Ishikawa (cell line): ENCODE data around the gene SORCS3.

ENCODE experiments used
- CEBPB ChIP-seq: IDR thresholded peaks from 2 replicates; pipeline ENCODE4 v1.6.1; 2012
- EGR1 ChIP-seq: IDR thresholded peaks from 2 replicates; pipeline ENCODE4 v1.6.1; 2012
- EP300 ChIP-seq: IDR thresholded peaks from 2 replicates; pipeline ENCODE4 v1.6.1; 2012; ENCODE audit warnings: borderline replicate concordance
- FOXM1 ChIP-seq: IDR thresholded peaks from 2 replicates; pipeline ENCODE4 v1.6.1; 2012; ENCODE audit warnings: low read depth, borderline replicate concordance
- MAX ChIP-seq: IDR thresholded peaks from 2 replicates; pipeline ENCODE4 v1.6.1; 2012
- REST ChIP-seq: IDR thresholded peaks from 2 replicates; pipeline ENCODE4 v1.6.1; 2012; ENCODE audit warnings: low read depth, mild to moderate bottlenecking
- TAF1 ChIP-seq: IDR thresholded peaks from 2 replicates; pipeline ENCODE4 v1.6.1; 2012; ENCODE audit warnings: low read depth, mild to moderate bottlenecking
- TCF12 ChIP-seq: IDR thresholded peaks from 2 replicates; pipeline ENCODE4 v1.6.1; 2012; ENCODE audit warnings: low read depth
- TEAD4 ChIP-seq: IDR thresholded peaks from 2 replicates; pipeline ENCODE4 v1.6.1; 2012
- USF1 ChIP-seq: IDR thresholded peaks from 2 replicates; pipeline ENCODE4 v1.6.1; 2012
- YY1 ChIP-seq: IDR thresholded peaks from 2 replicates; pipeline ENCODE4 v1.6.1; 2012; ENCODE audit warnings: low read depth

GRCh38 chr10:104802941-104803340 lies 161.9 kb downstream of the SORCS3 start:
- no peak for TF ChIP-seq FOXM1
- TF ChIP-seq TEAD4 = no peak
- TF ChIP-seq TAF1 = no peak
- TF ChIP-seq MAX = no peak
- no peak for TF ChIP-seq EGR1
- TF ChIP-seq YY1 = no peak
- no peak for TF ChIP-seq CEBPB
- TF ChIP-seq EP300 = no peak
- TF ChIP-seq REST = no peak
- TF ChIP-seq TCF12 = no peak
- no peak for TF ChIP-seq USF1
